ENCODE results near the gene CIAO3. TPM values are rescaled to one million over a fixed set of nuclear protein-coding genes. Genes with fewer than 3 reads are reported as not detected.
A peak's percentile ranks its signal among the peaks of the same experiment; 100 is the strongest.

Gene CIAO3
- total and polyA plus RNA-seq, 10 of the 15 experiments (the other 5 are each of a cell fraction or from before 2014, with no cell fraction given), result 1.4 to 37.5 (median 30.8) TPM

GRCh38 chr16:694187-694862 is 46.5 kb downstream of the CIAO3 start:
- peak; percentile 6; the same call in 1 of the 3 replicates for ATAC-seq
- Histone ChIP-seq H3K4me2 (ENCODE audit: control insufficient read depth, insufficient read depth) (peak overlapping the region; percentile 89), H3K4me1 (ENCODE audit: control insufficient read depth, insufficient read depth, low read length) (peaks cover 10% of the 10 kb centered on the region), H3K79me2 (ENCODE audit: control insufficient read depth, insufficient read depth, low read length) (peaks cover 8% of the 10 kb centered on the region), H4K20me1 (ENCODE audit: control insufficient read depth, insufficient read depth) (no peaks in the 10 kb centered on the region), H3K4me3 (no peak overlapping the region), H3K9ac (ENCODE audit: control insufficient read depth, insufficient read depth, low read length) (no peak overlapping the region), H3K27me3 (replicated peaks in 1 of 2; ENCODE audit: control insufficient read depth in 2 of 2, insufficient read depth in 2 of 2, low read length in 1 of 2) (peaks cover 2 to 6% of the 10 kb centered on the region in 2 experiments; a peak in 3 of 4 replicates), H3K9me3 (replicated peaks; ENCODE audit: control insufficient read depth, insufficient read depth, low read length) (no peaks in the 10 kb centered on the region; the same call in 2 of the 3 replicates), H3K36me3 (ENCODE audit: control insufficient read depth in 2 of 2, insufficient read depth in 2 of 2, low read length in 1 of 2) (no peaks in the 10 kb centered on the region), H2AFZ (ENCODE audit: control insufficient read depth, low read depth, low read length) (no peak overlapping the region), H3K27ac (ENCODE audit: control insufficient read depth, insufficient read depth) (no peak overlapping the region)
- intact Hi-C loops (cut with micrococcal nuclease; ENCODE audit: unreplicated experiment) (no loop called here), in situ Hi-C loops (cut with MboI) (no loop called here)
- no peak for DNase-seq (ENCODE audit: low read depth, low spot score)
- ChIA-PET CTCF (no interaction called here), RAD21 (ENCODE audit: unreplicated experiment) (no interaction called here), POLR2A (interaction anchor here (0.7 to 2.0 kb wide), 3 partner anchors 21 to 42 kb away, joined by 3 to 7 read pairs (median 4); partner anchors contain the start of genes HAGHL and METRN), SMC1A (ENCODE audit: uncharacterized antibody, unreplicated experiment) (no interaction called here)
- TF ChIP-seq SUZ12 (IDR thresholded peaks at IDR 0.05; ENCODE audit: unreplicated experiment), result peak; percentile 50
- TF ChIP-seq E2F8 (IDR thresholded peaks at IDR 0.05; ENCODE audit: low read depth, partially characterized antibody), result no peak
- peak; percentile 24; the same call in 1 of the 2 replicates for TF ChIP-seq NR2C1 (IDR thresholded peaks at IDR 0.05)
- peak; percentile 59; the same call in 1 of the 2 replicates for TF ChIP-seq DPF2 (IDR thresholded peaks at IDR 0.05)
- TF ChIP-seq PML (IDR thresholded peaks at IDR 0.05; ENCODE audit: low read length), result no peak
- TF ChIP-seq MEF2A (IDR thresholded peaks at IDR 0.05; ENCODE audit: insufficient read depth, low read depth, low read length), result no peak
- TF ChIP-seq TBL1XR1 (IDR thresholded peaks at IDR 0.05; ENCODE audit: low read depth, low read length), result no peak
- no peak for TF ChIP-seq TARDBP (IDR thresholded peaks at IDR 0.05; ENCODE audit: borderline replicate concordance)
- TF ChIP-seq NR2F1 (conservative IDR thresholded peaks at IDR 0.05), result peak; percentile 74
- no peak for TF ChIP-seq ZBTB40 (IDR thresholded peaks at IDR 0.05; ENCODE audit: borderline replicate concordance)
- BruUV-seq (replicated peaks), result no TSS peak
- WGBS (ENCODE audit: insufficient coverage, insufficient replicate concordance, low lambda C conversion rate, missing lambda C conversion rate), result 30% methylated on average over 53 of the region's 64 CpGs
- no peak for FAIRE-seq

Data from GM12878 (cell line).